WTC11 (cell line): ENCODE results near the gene MAGED4B. TPM values are rescaled to one million over a fixed set of nuclear protein-coding genes. Genes with fewer than 3 reads are reported as not detected.
"Not testable (repeated sequence)": the region's sequence is repeated elsewhere in the genome, so short reads cannot be mapped to it uniquely, and the experiment has no call there.

ENCODE experiments used
- ATAC-seq: fragments of 200-7000 bp; cut with Tn5 transposase; 2 replicates; pipeline ENCODE4 v1.10.0; 2021; ENCODE audit warnings: mild to moderate bottlenecking, moderate library complexity
- CTCF ChIA-PET: fragments of 300-600 bp; sonication (Branson Sonifier 250); formaldehyde crosslinking; loops from one replicate; lab custom pipeline; 2021; ENCODE audit warnings: antibody characterized with exemption; lab: Charles Lee
- POLR2A ChIA-PET: fragments of 350-600 bp; sonication (Branson Sonifier 250); formaldehyde crosslinking; loops from one replicate; lab custom pipeline; 2021; ENCODE audit warnings: antibody characterized with exemption; lab: Charles Lee
- DNase-seq: peaks from one replicate; pipeline ENCODE4 v3.0.0; 2021; ENCODE audit warnings: low spot score
- H3K27ac Mint-ChIP-seq: 2 replicates; pipeline ENCODE4 v1.8.0; 2021; ENCODE audit warnings: mixed read lengths
- H3K27me3 Mint-ChIP-seq: 2 replicates; pipeline ENCODE4 v1.8.0; 2021; ENCODE audit warnings: low read depth, mild to moderate bottlenecking, moderate library complexity, mixed read lengths
- H3K36me3 Mint-ChIP-seq: 2 replicates; pipeline ENCODE4 v1.8.0; 2021; ENCODE audit warnings: mixed read lengths
- H3K4me1 Mint-ChIP-seq: 2 replicates; pipeline ENCODE4 v1.8.0; 2022; ENCODE audit warnings: mixed read lengths
- H3K4me3 Mint-ChIP-seq: 2 replicates; pipeline ENCODE4 v1.8.0; 2021; ENCODE audit warnings: mild to moderate bottlenecking, moderate library complexity, mixed read lengths
- H3K9me3 Mint-ChIP-seq: 2 replicates; pipeline ENCODE4 v1.8.0; 2021; ENCODE audit warnings: mixed read lengths
- AFF4 ChIP-seq: sonication (generic); formaldehyde crosslinking; IDR thresholded peaks from 2 replicates; pipeline ENCODE4 v1.8.1; 2023; ENCODE audit warnings: mild to moderate bottlenecking, missing genetic modification reagents, borderline replicate concordance
- ATF1 ChIP-seq: sonication (generic); formaldehyde crosslinking; IDR thresholded peaks from 2 replicates; pipeline ENCODE4 v1.8.1; 2023; ENCODE audit warnings: mild to moderate bottlenecking, moderate library complexity, missing genetic modification reagents
- FOXJ3 ChIP-seq: sonication (generic); formaldehyde crosslinking; IDR thresholded peaks from 2 replicates; pipeline ENCODE4 v1.9.0; 2021; ENCODE audit warnings: missing genetic modification reagents, mild to moderate bottlenecking, borderline replicate concordance
- FOXP1 ChIP-seq: sonication (generic); formaldehyde crosslinking; IDR thresholded peaks from 2 replicates; pipeline ENCODE4 v1.8.0; 2022; ENCODE audit warnings: missing genetic modification reagents, mild to moderate bottlenecking, moderate library complexity, borderline replicate concordance
- IRF2 ChIP-seq: sonication (generic); formaldehyde crosslinking; IDR thresholded peaks from 2 replicates; pipeline ENCODE4 v1.8.0; 2022; ENCODE audit warnings: low read depth, missing genetic modification reagents, borderline replicate concordance
- MAX ChIP-seq: sonication (generic); formaldehyde crosslinking; IDR thresholded peaks from 2 replicates; pipeline ENCODE4 v1.8.0; 2022; ENCODE audit warnings: mild to moderate bottlenecking, missing genetic modification reagents
- MXD4 ChIP-seq: fragments of 250-450 bp; sonication (Bioruptor Pico); IDR thresholded peaks from 2 replicates; pipeline ENCODE4 v1.8.0; 2021; ENCODE audit warnings: mild to moderate bottlenecking, moderate library complexity, borderline replicate concordance
- RELA ChIP-seq: sonication (generic); formaldehyde crosslinking; IDR thresholded peaks from 2 replicates; pipeline ENCODE4 v1.8.1; 2022; ENCODE audit warnings: missing genetic modification reagents, mild to moderate bottlenecking, borderline replicate concordance
- TCF7 ChIP-seq: sonication (generic); formaldehyde crosslinking; IDR thresholded peaks from 2 replicates; pipeline ENCODE4 v1.8.0; 2022; ENCODE audit warnings: mild to moderate bottlenecking, low read depth, missing genetic modification reagents, moderate library complexity
- ZNF263 ChIP-seq: sonication (generic); formaldehyde crosslinking; IDR thresholded peaks from 2 replicates; pipeline ENCODE4 v1.8.1; 2022; ENCODE audit warnings: low read depth, mild to moderate bottlenecking, moderate library complexity, missing genetic modification reagents
- ZNF396 ChIP-seq: fragments of 250-450 bp; sonication (Bioruptor Pico); IDR thresholded peaks from 2 replicates; pipeline ENCODE4 v1.8.0; 2021; ENCODE audit warnings: mild to moderate bottlenecking, moderate library complexity, borderline replicate concordance
- ZNF671 ChIP-seq: fragments of 250-450 bp; sonication (Bioruptor Pico); IDR thresholded peaks from 2 replicates; pipeline ENCODE4 v1.8.0; 2021; ENCODE audit warnings: mild to moderate bottlenecking
- total RNA-seq: library from RNA; stranded (reverse); gene quantifications from 3 replicates; pipeline ENCODE4 v1.2.3, GENCODE V29; 2021
- TF ChIP-seq, protein P1 (sequence below): sonication (generic); formaldehyde crosslinking; IDR thresholded peaks from 2 replicates; pipeline ENCODE4 v1.8.0; 2022; ENCODE audit warnings: missing genetic modification reagents
- TF ChIP-seq, protein P2 (sequence below): sonication (generic); formaldehyde crosslinking; IDR thresholded peaks from 2 replicates; pipeline ENCODE4 v1.8.0; 2022; ENCODE audit warnings: mild to moderate bottlenecking, missing genetic modification reagents
- TF ChIP-seq, protein P3 (sequence below): sonication (generic); formaldehyde crosslinking; IDR thresholded peaks from 2 replicates; pipeline ENCODE4 v1.8.1; 2023; ENCODE audit warnings: mild to moderate bottlenecking, moderate library complexity, missing genetic modification reagents

MAGED4B gene
- total RNA-seq, 1 experiment from 2014 or later, result 88.7 TPM

DNA sequence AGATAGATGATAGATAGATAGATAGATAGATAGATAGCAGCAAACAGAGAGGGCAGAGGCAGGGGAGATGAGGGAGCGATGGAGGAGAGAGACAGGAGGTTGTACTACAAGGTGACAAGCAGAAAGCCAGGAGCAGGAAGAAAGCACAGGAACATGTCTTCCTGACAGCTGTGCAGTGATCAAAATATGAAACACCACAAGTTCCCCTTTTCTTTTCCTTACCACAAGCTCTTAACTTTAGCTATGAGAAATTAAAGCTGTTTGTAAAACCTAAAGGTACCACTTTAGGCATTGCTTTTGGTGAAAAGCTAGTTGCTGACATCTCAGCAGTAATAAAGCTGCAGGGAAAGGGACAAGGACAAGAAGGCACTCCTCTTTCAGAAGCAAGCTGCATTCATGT lies 9.1 kb upstream of the MAGED4B start:
- H3K4me3 Mint-ChIP-seq, result no peak overlapping the region
- no peaks in the 10 kb centered on the region for H3K4me1 Mint-ChIP-seq
- H3K9me3 Mint-ChIP-seq, result no peaks in the 10 kb centered on the region
- H3K27ac Mint-ChIP-seq, result no peak overlapping the region
- TF ChIP-seq, protein P1, sequence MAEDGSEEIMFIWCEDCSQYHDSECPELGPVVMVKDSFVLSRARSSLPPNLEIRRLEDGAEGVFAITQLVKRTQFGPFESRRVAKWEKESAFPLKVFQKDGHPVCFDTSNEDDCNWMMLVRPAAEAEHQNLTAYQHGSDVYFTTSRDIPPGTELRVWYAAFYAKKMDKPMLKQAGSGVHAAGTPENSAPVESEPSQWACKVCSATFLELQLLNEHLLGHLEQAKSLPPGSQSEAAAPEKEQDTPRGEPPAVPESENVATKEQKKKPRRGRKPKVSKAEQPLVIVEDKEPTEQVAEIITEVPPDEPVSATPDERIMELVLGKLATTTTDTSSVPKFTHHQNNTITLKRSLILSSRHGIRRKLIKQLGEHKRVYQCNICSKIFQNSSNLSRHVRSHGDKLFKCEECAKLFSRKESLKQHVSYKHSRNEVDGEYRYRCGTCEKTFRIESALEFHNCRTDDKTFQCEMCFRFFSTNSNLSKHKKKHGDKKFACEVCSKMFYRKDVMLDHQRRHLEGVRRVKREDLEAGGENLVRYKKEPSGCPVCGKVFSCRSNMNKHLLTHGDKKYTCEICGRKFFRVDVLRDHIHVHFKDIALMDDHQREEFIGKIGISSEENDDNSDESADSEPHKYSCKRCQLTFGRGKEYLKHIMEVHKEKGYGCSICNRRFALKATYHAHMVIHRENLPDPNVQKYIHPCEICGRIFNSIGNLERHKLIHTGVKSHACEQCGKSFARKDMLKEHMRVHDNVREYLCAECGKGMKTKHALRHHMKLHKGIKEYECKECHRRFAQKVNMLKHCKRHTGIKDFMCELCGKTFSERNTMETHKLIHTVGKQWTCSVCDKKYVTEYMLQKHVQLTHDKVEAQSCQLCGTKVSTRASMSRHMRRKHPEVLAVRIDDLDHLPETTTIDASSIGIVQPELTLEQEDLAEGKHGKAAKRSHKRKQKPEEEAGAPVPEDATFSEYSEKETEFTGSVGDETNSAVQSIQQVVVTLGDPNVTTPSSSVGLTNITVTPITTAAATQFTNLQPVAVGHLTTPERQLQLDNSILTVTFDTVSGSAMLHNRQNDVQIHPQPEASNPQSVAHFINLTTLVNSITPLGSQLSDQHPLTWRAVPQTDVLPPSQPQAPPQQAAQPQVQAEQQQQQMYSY (CRISPR knock-in tag), result no peak
- TF ChIP-seq MXD4 (CRISPR knock-in tag), result no peak
- TF ChIP-seq, protein P2, sequence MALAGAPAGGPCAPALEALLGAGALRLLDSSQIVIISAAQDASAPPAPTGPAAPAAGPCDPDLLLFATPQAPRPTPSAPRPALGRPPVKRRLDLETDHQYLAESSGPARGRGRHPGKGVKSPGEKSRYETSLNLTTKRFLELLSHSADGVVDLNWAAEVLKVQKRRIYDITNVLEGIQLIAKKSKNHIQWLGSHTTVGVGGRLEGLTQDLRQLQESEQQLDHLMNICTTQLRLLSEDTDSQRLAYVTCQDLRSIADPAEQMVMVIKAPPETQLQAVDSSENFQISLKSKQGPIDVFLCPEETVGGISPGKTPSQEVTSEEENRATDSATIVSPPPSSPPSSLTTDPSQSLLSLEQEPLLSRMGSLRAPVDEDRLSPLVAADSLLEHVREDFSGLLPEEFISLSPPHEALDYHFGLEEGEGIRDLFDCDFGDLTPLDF (CRISPR knock-in tag), result no peak
- no peak for TF ChIP-seq ATF1
- TF ChIP-seq MAX (CRISPR knock-in tag), result no peak
- TF ChIP-seq RELA, result no peak
- TF ChIP-seq, protein P3, sequence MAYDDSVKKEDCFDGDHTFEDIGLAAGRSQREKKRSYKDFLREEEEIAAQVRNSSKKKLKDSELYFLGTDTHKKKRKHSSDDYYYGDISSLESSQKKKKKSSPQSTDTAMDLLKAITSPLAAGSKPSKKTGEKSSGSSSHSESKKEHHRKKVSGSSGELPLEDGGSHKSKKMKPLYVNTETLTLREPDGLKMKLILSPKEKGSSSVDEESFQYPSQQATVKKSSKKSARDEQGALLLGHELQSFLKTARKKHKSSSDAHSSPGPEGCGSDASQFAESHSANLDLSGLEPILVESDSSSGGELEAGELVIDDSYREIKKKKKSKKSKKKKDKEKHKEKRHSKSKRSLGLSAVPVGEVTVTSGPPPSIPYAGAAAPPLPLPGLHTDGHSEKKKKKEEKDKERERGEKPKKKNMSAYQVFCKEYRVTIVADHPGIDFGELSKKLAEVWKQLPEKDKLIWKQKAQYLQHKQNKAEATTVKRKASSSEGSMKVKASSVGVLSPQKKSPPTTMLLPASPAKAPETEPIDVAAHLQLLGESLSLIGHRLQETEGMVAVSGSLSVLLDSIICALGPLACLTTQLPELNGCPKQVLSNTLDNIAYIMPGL (CRISPR knock-in tag), result no peak
- no peak for TF ChIP-seq AFF4 (CRISPR knock-in tag)
- TF ChIP-seq ZNF263 (CRISPR knock-in tag), result no peak
- no peak for TF ChIP-seq FOXJ3
- no peak for TF ChIP-seq ZNF671 (CRISPR knock-in tag)
- no peak for TF ChIP-seq FOXP1 (CRISPR knock-in tag)
- TF ChIP-seq IRF2 (CRISPR knock-in tag), result no peak
- no peak for TF ChIP-seq TCF7
- no peak for TF ChIP-seq ZNF396 (CRISPR knock-in tag)
- TF ChIP-seq, all 79 proteins: peak for 0
- ChIA-PET POLR2A (no interaction called here), CTCF (no interaction called here)
- no peak for ATAC-seq
- DNase-seq, result no peak
- Mint-ChIP-seq H3K36me3 (no peaks in the 10 kb centered on the region), H3K27me3 (no peaks in the 10 kb centered on the region)

DNA sequence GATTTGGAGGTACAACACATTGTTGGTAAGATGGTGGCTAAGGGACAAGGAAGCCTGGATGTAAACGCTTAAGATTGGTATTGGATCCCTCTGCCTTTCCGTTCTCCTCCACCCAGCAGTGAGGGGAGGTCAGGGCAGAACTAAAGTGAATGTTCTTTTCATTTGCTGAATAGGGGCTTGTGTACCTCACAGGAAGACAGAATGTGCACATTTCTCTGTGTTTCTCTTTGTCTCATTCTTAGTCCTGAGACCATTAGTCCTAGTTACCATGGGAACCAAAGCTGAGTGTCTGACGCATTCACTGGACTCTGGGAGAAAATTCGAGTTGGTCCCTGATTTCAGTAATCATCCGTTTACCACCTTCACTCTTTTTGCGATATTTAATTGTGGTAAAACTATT lies 26.7 kb downstream of the MAGED4B start:
- H3K9me3 Mint-ChIP-seq, CTCF ChIA-PET, H3K27ac Mint-ChIP-seq, POLR2A ChIA-PET, H3K4me3 Mint-ChIP-seq, H3K27me3 Mint-ChIP-seq, ATAC-seq, DNase-seq, H3K36me3 Mint-ChIP-seq, H3K4me1 Mint-ChIP-seq: not testable (repeated sequence)
